Transverse colon (tissue), 4 donors: Measurements from ENCODE around the gene CCDC6. TPM values are rescaled to one million over a fixed set of nuclear protein-coding genes. Genes with fewer than 3 reads are reported as not detected.

Experiments
- DNase-seq: peaks from one replicate; pipeline ENCODE4 v3.0.0-alpha.2; 2019
- H3K27ac ChIP-seq, 4 donors: fragments of 200-600 bp; sonication (generic); 2 replicates each; pipeline ENCODE4 v1.5.1; 2016 to 2018; ENCODE audit warnings: inconsistent platforms in 4 of 4
- H3K27me3 ChIP-seq: fragments of 200-600 bp; sonication (generic); 2 replicates; pipeline ENCODE4 v1.5.1; 2017; ENCODE audit warnings: inconsistent platforms
- H3K36me3 ChIP-seq, 4 donors: fragments of 200-600 bp; sonication (generic); 2 replicates each; pipeline ENCODE4 v1.5.1; 2017 to 2019; ENCODE audit warnings: inconsistent platforms in 4 of 4
- H3K4me1 ChIP-seq, 4 donors: fragments of 200-600 bp; sonication (generic); 2 replicates each; pipeline ENCODE4 v1.5.1; 2017 to 2020; ENCODE audit warnings: inconsistent platforms in 4 of 4
- H3K4me3 ChIP-seq, 4 donors: fragments of 200-600 bp; sonication (generic); 1 replicate in 1 of 4; 2 replicates in 3 of 4; pipeline versions ENCODE4 v1.5.1 to v1.6.1; 2017 to 2019; ENCODE audit warnings: inconsistent platforms in 4 of 4
- H3K9me3 ChIP-seq, 2 donors: fragments of 200-600 bp; sonication (generic); 2 replicates each; pipeline ENCODE4 v1.5.1; 2017 to 2019; ENCODE audit warnings: inconsistent platforms in 2 of 2
- EP300 ChIP-seq: sonication (generic); formaldehyde crosslinking; IDR thresholded peaks from one replicate; pipeline ENCODE4 v1.6.1; 2017; ENCODE audit warnings: antibody characterized with exemption, low read depth
- POLR2A ChIP-seq: fragments of 450-650 bp; IDR thresholded peaks from one replicate; pipeline ENCODE4 v1.6.1; 2016; ENCODE audit warnings: antibody characterized with exemption, mild to moderate bottlenecking, moderate library complexity
- POLR2AphosphoS5 ChIP-seq, 3 donors: sonication (generic); formaldehyde crosslinking; IDR thresholded peaks; one replicate each; pipeline ENCODE4 v1.6.1; 2016; ENCODE audit warnings: antibody characterized with exemption in 3 of 3
- WGBS, 2 donors: methylation state at CpG; one replicate each; pipeline ENCODE4 v1.1.5; 2018; ENCODE audit warnings: low coverage in 1 of 2; 5-methylcytosine and 5-hydroxymethylcytosine counted together
- in situ Hi-C, 4 donors: fragments of 200-750 bp; cut with MboI; loops; one replicate each; pipeline versions ENCODE4 v1.15.0 to v1.15.1; 2017; ENCODE audit warnings: low sequenced_read_pairs in 3 of 4, low pct_ligation_motif_present in 1 of 4, low pct_unique_long_range_greater_than_20kb in 1 of 4
- intact Hi-C: fragments of 100-400 bp; cut with DNase I; formaldehyde crosslinking; loops from one replicate; pipeline ENCODE4 v1.15.1; 2023; ENCODE audit warnings: low total_unique reads
- total RNA-seq, 4 donors: library from RNA; depleted of rRNA; stranded (reverse); fragments of >200 nt; gene quantifications; one replicate each; pipeline ENCODE4 v1.1.0, GENCODE V29; 2016
- TF ChIP-seq, protein P1 (sequence below), 5 experiments: fragments of 200-600 bp in 3 of 5; fragments of 450-650 bp in 2 of 5; sonication (generic) in 3 of 5; IDR thresholded peaks; 1 replicate in 2 of 5; 2 replicates in 3 of 5; pipeline ENCODE4 v1.5.1; 2016 to 2017; ENCODE audit warnings: antibody characterized with exemption in 5 of 5, inconsistent platforms in 3 of 5, mild to moderate bottlenecking in 2 of 5, moderate library complexity in 1 of 5

Gene CCDC6
- total RNA-seq, 4 donors from 2014 or later: 26.2 to 56.7 (median 49.5) TPM

DNA sequence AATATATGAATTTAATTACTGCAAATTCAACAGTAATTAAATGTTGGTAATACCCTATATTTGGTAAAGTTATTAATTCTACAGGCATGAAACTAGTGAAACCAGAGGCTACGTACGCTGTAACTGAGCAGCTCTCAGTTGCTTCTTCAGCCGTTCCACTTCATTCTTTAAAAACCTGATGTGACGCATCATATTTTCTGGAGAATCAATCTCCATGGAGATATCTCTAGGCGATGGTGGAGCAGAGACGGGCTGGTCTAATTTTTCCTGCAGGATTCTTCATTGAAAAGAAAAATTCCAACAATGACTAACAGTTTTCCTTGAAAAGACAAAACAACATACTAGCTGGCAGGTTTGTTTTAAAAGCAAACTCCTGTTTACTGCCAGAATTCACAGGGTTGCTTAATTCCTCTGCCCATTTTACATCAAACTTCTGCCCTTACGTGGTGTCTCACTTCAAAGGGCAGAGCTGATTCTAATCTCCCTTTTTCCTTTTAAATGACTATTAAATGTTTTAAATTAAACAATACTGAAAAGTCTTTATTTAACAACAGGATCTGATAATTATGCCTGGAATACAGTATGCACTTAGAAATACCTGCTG is 93.7 kb downstream of the CCDC6 start:
- Histone ChIP-seq H3K36me3 (peaks cover 0 to 24% (median 5%) of the 10 kb centered on the region in 4 donors), H3K9me3 (no peaks in the 10 kb centered on the region), H3K4me1 (peaks cover 0 to 8% (median 0%) of the 10 kb centered on the region in 4 donors), H3K27me3 (no peaks in the 10 kb centered on the region), H3K4me3 (no peak overlapping the region), H3K27ac (no peak overlapping the region)
- TF ChIP-seq EP300 (no peak), POLR2AphosphoS5 (IDR thresholded peaks at IDR 0.05) (no peak), POLR2A (no peak)
- TF ChIP-seq, protein P1, sequence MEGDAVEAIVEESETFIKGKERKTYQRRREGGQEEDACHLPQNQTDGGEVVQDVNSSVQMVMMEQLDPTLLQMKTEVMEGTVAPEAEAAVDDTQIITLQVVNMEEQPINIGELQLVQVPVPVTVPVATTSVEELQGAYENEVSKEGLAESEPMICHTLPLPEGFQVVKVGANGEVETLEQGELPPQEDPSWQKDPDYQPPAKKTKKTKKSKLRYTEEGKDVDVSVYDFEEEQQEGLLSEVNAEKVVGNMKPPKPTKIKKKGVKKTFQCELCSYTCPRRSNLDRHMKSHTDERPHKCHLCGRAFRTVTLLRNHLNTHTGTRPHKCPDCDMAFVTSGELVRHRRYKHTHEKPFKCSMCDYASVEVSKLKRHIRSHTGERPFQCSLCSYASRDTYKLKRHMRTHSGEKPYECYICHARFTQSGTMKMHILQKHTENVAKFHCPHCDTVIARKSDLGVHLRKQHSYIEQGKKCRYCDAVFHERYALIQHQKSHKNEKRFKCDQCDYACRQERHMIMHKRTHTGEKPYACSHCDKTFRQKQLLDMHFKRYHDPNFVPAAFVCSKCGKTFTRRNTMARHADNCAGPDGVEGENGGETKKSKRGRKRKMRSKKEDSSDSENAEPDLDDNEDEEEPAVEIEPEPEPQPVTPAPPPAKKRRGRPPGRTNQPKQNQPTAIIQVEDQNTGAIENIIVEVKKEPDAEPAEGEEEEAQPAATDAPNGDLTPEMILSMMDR (IDR thresholded peaks at IDR 0.05): no peak
- WGBS, 2 donors: 94 to 96% methylated on average over 7 of the region's 7 CpGs
- in situ Hi-C loops: loop anchor here in 3 of 4 donors (10.0 to 25.0 kb wide), 4 partner anchors 178 to 1025 kb away; no protein-coding TSS in a partner anchor
- DNase-seq: no peak
- intact Hi-C loops: no loop called here

DNA sequence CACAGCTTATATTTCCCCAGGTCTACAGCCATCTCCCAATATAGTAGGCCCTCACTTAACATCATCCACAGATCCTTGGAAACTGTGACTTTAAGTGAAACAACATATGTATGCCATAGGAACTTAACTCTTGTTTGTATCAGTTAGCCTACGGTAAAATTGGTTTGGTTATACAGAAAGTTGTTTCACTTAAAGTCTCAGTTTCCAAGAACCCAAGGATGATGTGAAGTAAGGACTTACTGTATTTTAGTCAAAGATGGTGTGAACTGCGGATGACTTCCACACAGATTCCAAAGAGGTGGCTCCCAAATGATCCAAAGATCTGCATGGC is 96.7 kb downstream of the CCDC6 start:
- no peaks in the 10 kb centered on the region for H3K27me3 ChIP-seq
- H3K4me1 ChIP-seq: peaks cover 0 to 8% (median 0%) of the 10 kb centered on the region in 4 donors
- no peaks in the 10 kb centered on the region for H3K9me3 ChIP-seq
- peak overlapping the region in 1 of 4 donors; percentile 4 for H3K27ac ChIP-seq
- peaks cover 0 to 37% (median 14%) of the 10 kb centered on the region in 4 donors for H3K36me3 ChIP-seq
- TF ChIP-seq, protein P1 (IDR thresholded peaks at IDR 0.05): no peak
- TF ChIP-seq EP300 (no peak), POLR2A (no peak), POLR2AphosphoS5 (IDR thresholded peaks at IDR 0.05) (no peak)
- no peak overlapping the region for H3K4me3 ChIP-seq
- in situ Hi-C loops: loop anchor here (5.0 to 25.0 kb wide), 5 partner anchors 182 to 1022 kb away; no protein-coding TSS in a partner anchor
- 86 to 100% methylated on average over 2 of the region's 2 CpGs for WGBS, 2 donors
- intact Hi-C loops: no loop called here
- DNase-seq: no peak

GRCh38 chr10:59808896-59809643 is 97.3 kb downstream of the CCDC6 start:
- Histone ChIP-seq H3K9me3 (no peaks in the 10 kb centered on the region), H3K4me1 (peaks cover 0 to 8% (median 0%) of the 10 kb centered on the region in 4 donors), H3K36me3 (peaks cover 0 to 37% (median 17%) of the 10 kb centered on the region in 4 donors), H3K4me3 (no peak overlapping the region), H3K27ac (peak overlapping the region in 1 of 4 donors; percentile 4), H3K27me3 (no peaks in the 10 kb centered on the region)
- DNase-seq: peak; percentile 86
- in situ Hi-C loops (loop anchor here (5.0 to 25.0 kb wide), 5 partner anchors 182 to 1022 kb away; no protein-coding TSS in a partner anchor), intact Hi-C loops (no loop called here)
- no peak for TF ChIP-seq POLR2AphosphoS5 (IDR thresholded peaks at IDR 0.05)
- TF ChIP-seq, protein P1 (IDR thresholded peaks at IDR 0.05): peak; percentile 60 to 79 (median 71)
- WGBS, 2 donors: 47 to 59% methylated on average over 5 of the region's 5 CpGs
